Non-pigmented ciliary epithelial cell (primary cell): Measurements from ENCODE around the gene ETFA.

Experiments used
- DNase-seq: peaks from one replicate; pipeline ENCODE4 v3.0.0-alpha.2; 2010; ENCODE audit warnings: low read depth

The ETFA gene

DNA sequence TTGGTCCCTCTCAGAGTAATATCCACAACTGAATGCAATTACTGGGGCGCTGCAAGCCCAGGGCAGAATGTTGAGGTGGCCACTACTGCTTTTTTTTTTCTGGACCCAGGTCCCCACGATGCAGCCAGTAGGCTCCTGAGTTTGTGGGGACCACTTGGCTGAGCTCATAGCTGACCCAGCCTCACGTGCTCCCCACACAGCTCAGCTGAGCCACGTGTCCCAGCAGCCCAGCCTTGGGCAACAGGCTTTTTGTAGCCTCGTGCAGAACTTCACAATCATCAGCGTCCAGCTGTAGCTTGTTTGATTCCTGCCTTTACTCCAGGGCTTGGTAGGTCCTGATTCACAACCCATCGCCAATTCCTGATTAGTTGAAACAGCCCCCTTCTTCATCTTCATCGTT, 117.3 kb downstream of the ETFA start:
- DNase-seq = no peak

- no peak for DNase-seq
Measured at GRCh38 chr15:76192715-76193114, 118.6 kb downstream of the ETFA start.

GRCh38 chr15:76191539-76192244, 119.6 kb downstream of the ETFA start:
- DNase-seq = no peak

DNA sequence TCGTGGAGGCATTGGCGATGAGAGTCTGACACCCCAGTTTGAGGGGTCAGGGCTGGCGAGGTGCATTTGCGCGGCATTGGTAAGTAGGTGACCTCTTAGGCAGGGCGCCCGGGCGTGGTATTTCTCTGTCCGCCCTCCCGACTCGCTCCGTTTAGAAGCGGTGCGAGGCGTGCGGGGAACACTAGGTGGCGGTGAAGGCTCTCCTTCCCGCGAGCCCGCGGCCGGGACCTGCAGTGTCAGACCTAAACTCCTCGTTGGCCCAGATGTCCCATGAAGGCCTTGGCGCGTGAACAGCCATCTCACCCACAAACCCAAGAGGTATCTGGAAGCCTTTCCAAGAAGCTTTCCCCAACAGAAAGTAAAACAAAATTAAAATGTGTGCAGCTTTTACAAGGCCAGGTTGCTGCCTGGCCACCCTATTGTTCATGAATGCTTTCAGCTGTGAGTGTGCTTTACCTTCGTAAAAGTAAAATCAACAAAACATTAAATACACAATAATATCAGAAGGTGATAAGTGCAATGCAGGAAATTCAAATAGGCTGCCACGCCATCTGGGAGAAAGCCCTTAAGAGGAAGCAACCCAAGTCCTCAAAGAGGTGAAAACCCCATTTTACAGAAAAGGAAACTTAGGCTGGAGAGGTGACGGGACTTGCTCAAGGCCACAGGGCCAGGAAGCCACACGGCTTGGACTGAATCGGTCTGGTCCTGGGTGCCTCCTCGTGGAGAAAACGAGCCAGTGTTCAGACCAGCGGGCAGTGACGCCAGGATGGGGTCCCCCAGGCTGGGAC, 120.3 kb downstream of the ETFA start:
- DNase-seq = no peak

GRCh38 chr15:76190070-76190564, 121.2 kb downstream of the ETFA start:
- DNase-seq = no peak

DNA sequence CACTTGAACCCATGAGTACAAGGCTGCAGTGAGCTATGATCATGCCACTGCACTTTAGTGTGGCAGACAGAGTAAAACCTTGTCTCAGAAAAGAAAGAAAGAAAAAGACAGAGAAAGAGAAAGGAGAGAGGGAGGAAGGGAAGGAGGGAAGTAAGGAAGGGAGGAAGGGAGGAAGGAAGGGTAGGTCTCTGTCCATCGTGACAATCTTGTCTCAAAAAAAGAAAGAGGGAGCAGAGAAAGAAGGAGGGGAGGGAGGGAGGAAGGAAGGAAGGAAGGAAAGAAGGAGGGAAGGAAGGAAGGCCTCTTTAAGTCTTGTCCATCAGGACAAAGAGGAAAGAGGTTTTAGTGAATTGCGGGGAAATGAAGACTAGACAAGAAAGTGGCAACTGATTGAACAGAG, 122.2 kb downstream of the ETFA start:
- no peak for DNase-seq

GRCh38 chr15:76187163-76187562, 124.1 kb downstream of the ETFA start:
- no peak for DNase-seq

- DNase-seq = no peak
Measured at GRCh38 chr15:76185716-76186115, 125.6 kb downstream of the ETFA start.

GRCh38 chr15:76184650-76185035, 126.6 kb downstream of the ETFA start:
- no peak for DNase-seq

DNA sequence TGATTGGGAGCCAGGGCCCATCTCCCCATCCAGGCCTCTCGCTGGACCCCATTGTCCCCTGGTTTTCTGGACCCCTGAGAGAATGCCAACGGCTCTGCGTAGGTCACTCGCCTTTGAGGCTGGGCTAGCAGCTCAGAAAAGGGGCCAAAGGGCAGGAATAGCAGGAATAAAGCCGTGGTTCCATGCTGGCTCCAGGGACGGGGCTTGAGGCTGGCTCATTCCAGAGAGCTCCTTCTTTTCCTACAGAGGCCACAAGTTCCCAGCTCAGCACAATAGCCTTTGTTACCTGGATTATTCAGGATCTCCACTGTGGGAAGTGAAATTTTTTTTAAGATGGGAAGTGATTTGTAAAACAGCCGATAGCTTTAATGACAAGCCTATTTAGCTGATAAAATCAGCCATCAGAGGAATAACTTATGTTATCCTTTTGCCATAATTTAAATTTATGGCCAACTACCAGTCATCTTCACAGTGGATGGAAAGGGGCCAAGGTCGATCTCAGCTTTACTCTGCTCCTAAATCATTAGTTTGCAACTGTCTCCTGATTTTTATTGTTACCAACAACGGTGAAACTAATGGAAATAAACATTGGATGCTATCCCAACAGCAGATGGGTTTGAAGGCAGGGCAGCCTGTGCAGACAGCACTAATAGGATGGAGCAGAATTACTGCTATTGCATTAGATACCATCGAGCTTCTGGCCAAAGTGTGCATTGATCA, 127.2 kb downstream of the ETFA start:
- no peak for DNase-seq

DNA sequence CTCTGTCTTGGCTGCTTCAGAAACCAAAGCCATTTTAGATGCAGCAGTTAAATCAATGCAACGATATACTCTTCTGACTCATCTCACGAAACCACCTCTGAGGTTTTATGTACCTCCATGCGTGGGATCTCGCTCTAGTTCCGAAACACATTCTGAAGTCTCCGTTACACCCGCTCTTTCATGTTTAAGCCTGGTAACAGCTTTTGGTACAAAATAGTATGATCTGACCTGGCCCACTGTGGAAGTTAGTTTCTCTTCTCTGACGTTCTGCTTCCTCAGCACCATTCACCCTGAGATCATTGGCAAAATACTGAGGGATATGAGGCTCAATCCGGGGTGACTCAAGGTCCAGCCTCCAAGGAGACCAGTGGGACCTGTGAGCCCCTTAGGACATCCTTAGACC, 129.6 kb downstream of the ETFA start:
- no peak for DNase-seq

DNA sequence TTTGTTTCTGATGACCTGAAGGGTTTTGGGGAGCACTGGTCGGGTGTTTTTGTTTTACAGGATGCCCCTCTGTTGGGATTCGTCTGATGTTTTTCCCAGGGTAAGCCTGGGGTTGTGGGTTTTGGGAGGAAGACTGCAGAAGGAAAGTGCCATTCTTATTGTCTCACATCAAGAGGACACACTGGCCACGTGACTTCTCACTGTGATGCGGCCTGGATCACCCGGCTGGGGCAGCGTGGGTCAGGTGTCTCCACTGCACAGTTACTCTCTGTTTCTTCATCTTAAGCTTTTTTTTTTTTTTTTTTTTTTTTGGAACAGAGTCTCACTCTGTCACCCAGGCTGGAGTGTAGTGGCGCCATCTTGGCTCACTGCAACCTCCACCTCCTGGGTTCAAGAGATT, 130.9 kb downstream of the ETFA start:
- DNase-seq = no peak

DNA sequence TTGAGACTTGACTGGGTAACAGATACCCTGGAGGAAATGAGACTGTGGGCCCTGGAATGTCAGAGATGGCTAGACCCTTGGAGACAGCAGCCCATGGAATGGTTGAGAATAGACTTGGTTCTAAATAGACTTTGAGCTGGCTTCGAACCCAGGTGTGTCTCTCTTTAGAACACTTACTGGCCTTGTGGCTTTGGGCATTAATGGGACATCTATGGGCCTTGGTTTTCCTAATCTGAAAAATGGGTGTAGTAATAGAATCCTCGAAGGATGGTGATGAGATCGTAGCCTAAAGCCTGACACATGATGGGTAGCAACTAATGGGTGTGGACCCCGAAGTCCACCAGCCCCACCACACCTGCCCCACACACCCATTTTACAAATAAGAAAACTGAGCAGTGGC, 132.2 kb downstream of the ETFA start:
- no peak for DNase-seq

DNA sequence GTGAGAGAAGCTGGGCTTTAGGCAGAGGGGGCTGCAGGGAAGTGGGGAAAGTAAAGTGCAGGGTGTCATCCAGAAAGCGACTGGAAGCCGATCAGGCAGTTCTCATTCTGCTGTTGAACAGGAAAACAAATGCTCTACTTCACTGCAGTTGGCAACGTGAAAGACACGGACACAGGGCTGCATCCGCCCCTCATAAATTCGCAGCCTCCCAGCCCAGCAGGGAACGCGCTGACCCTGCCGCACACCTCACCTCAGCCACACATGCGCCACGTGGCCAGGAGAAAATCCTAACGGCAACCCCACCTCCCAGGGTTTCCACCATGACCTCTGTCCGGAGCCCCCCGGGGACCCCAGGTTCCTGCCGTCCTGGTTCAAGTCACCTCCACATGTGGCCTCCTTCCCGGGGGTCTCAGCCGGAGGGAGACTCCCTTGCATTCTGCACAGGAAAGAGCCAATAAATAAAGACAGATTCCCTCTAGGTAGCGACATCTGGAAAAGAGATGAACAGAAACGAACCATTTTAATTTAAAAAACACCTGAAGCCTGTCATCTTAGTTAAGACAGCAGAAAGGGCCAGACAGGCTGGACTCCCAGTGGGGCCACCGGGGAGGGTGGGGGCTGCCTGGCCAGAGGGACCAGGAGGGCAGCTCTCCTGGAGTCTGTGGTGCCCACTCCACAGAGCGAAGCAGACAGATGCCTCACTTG, 132.8 kb downstream of the ETFA start:
- no peak for DNase-seq

DNA sequence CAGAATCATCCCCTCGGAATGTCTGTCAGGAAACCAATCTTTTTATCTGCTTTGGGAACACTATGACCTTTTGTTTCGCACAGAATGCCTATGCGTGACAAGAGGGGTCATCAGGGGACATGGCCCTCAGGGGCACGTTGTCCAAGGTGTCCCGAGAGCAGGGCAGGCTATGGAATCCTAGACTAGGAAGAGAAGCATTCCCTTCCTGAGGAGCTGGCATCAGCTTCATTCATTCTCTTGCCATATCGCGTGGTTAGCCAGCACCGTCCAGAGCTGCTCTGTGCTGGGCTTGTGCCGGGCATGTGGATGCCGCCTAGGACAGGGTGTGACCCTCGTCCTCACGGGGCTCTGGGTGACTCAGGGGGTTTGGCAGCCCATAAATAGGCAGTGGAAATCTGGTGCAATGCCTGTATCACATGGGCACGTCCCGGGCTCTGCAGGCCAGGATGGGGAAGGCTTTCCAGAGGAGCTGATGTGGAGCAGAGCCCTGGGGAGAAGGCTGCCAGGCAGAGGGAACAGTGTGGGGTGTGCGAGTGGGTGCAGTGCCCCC, 133.7 kb downstream of the ETFA start:
- no peak for DNase-seq

DNA sequence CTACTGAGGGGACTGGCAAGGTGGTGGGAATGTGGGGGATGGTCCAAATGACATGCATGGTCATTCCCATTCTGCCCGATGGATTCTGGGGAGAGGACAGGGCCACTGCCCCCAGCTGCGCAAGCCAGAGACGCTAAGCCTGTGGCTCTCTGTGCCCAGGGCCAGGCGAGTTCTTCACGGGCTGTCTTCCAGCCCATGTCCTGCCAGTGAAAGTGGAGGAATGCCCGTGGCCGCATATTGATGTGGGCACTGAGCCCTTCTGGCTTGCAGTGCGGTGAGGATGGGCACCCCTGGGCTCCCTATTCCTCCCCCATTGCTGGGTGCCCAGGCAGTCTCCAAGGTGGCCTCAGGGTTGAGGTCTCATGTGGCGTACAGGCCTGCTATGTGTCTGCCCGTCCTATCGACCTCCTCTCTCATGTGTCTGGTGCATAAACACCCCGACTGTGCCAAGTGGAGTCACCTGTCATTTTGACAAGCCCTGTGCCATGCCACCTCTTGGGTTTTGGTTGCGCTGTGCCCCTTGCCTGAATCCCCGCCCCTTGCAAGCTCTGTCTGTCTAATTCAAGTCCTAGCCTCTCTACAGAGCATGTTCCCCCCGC, 134.7 kb downstream of the ETFA start:
- no peak for DNase-seq

- no peak for DNase-seq
Measured at GRCh38 chr15:76176059-76176458, 135.2 kb downstream of the ETFA start.

DNA sequence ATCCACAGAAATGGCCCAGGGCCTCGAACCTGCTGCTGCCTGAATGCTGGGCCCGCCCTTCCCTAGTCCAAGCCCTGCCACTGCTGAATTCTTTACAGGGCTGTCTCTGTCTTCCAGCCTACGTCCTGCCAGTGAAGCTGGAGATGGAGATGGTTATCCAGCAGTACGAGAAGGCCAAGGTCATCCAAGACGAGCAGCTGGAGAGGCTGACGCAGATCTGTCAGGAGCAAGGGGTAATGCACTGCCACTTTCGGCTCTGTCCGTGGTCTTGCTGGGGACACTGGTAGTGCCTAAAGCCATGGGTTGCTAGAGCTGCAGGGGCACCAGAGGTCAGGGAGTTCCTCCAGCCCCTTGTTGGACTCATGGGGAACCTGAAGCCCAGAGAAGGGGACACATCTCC, 135.8 kb downstream of the ETFA start:
- DNase-seq = no peak

DNA sequence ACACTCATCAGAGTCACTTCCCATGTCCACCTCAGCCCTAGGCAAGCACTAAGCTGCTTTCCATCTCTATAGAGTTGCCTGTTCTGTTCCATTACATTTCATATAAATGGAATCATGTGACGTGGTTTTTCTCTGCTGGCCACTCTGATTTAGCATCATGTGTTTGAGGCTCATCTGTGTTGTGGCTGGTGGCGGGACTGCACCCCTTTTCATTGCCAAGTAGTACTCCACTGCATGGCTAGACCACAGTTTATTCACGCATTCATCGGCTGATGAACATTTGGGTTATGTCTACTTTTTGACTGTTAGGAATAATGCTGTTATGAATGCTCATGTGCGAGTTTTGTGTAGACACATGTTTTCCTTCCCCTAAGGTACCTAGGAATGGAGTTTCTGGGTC, 136.6 kb downstream of the ETFA start:
- DNase-seq = no peak

GRCh38 chr15:76173317-76173834, 137.9 kb downstream of the ETFA start:
- no peak for DNase-seq

GRCh38 chr15:76172782-76173181, 138.5 kb downstream of the ETFA start:
- no peak for DNase-seq
